Measurements from ENCODE around the gene RNF150. TPM values are rescaled to one million over a fixed set of nuclear protein-coding genes. Genes with fewer than 3 reads are reported as not detected.

RNF150 gene
- total and polyA plus RNA-seq, 2 of the 4 experiments (the other 2 are of a cell fraction) = 6.2 to 18.1 TPM

DNA sequence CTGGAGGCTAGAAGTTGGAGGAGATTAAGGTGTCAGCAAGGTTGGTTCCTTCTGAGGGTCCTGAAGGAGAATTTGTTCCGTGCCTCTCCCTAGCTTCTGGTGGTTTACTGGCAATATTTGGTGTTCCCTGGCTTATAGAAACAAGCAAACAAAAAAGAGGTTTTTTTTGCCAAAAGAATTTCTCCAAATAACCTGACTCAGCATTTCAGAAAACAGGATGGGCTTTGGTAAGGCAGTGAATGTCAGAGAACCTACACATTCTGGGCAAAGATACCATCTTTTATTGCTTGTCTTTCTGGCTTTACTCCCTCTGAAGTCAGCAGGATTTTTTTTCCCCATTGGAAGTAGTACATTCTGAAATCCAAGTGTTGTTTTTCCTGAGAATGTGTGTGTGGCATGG lies 283.7 kb downstream of the RNF150 start:
- no peak overlapping the region for H3K18ac ChIP-seq (ENCODE audit: low read depth, low read length)
- no peak overlapping the region for H3K27ac ChIP-seq (ENCODE audit: insufficient read depth, low read length)
- no peak overlapping the region for H3K23ac ChIP-seq (ENCODE audit: low read depth, low read length)
- H3K4me1 ChIP-seq (ENCODE audit: control insufficient read depth, insufficient read depth, low read length) = no peaks in the 10 kb centered on the region
- ChIA-PET POLR2A (ENCODE audit: unreplicated experiment) (no interaction called here), CTCF (no interaction called here)
- H3K4me3 ChIP-seq (ENCODE audit: insufficient read depth, low read depth, low read length) = no peak overlapping the region
- no peak overlapping the region for H3K14ac ChIP-seq (replicated peaks; ENCODE audit: low read depth, low read length)
- no peak overlapping the region for H2BK5ac ChIP-seq (ENCODE audit: low read depth, low read length, poor library complexity, severe bottlenecking)
- H4K5ac ChIP-seq (ENCODE audit: low read depth, low read length) = no peak overlapping the region
- no peak for DNase-seq
- H4K91ac ChIP-seq (ENCODE audit: insufficient read depth, low read depth, low read length) = no peak overlapping the region
- H2BK20ac ChIP-seq (ENCODE audit: low read depth, low read length) = no peak overlapping the region
- H3K79me1 ChIP-seq (ENCODE audit: low read depth in 1 of 2, low read length in 2 of 2) = no peaks in the 10 kb centered on the region
- H3K9me1 ChIP-seq (ENCODE audit: insufficient read depth, low read length) = no peaks in the 10 kb centered on the region
- no peak overlapping the region for H2BK15ac ChIP-seq (ENCODE audit: low read depth, low read length)
- H2BK120ac ChIP-seq (ENCODE audit: low read depth, low read length) = no peak overlapping the region
- no peak overlapping the region for H3K4me2 ChIP-seq (ENCODE audit: low read depth, low read length)
- no peak overlapping the region for H2AK9ac ChIP-seq (replicated peaks; ENCODE audit: low read depth, low read length, poor library complexity)
- H4K8ac ChIP-seq (ENCODE audit: low read depth in 2 of 2, low read length in 2 of 2) = no peak overlapping the region
- no peak overlapping the region for H2AK5ac ChIP-seq (ENCODE audit: low read depth, low read length)
- BruUV-seq (replicated peaks) = no TSS peak
- H4K20me1 ChIP-seq (ENCODE audit: insufficient read depth, low read length) = no peaks in the 10 kb centered on the region
- TF ChIP-seq ELK1 (IDR thresholded peaks at IDR 0.05; ENCODE audit: borderline replicate concordance, low read depth, low read length) (no peak), CHD1 (IDR thresholded peaks at IDR 0.05; ENCODE audit: low read depth, low read length) (no peak), MAFK (IDR thresholded peaks at IDR 0.05; ENCODE audit: low read depth, low read length) (peak; percentile 99)
- ATAC-seq (ENCODE audit: low read depth) = no peak
- intact Hi-C loops (cut with micrococcal nuclease) (loop anchor here (10.0 kb wide), 1 partner anchor 1115 kb away; no protein-coding TSS in a partner anchor), in situ Hi-C loops (cut with MboI; ENCODE audit: low sequenced_read_pairs) (loop anchor here (25.0 kb wide), 1 partner anchor 487 kb away; the partner anchor contains the start of gene SCOC), dilution Hi-C loops (cut with HindIII; ENCODE audit: low sequenced_read_pairs, unreplicated experiment) (no loop called here)
- H3K9ac ChIP-seq (ENCODE audit: low read depth, low read length) = no peak overlapping the region
- H2AFZ ChIP-seq (replicated peaks; ENCODE audit: low read length, poor library complexity) = no peak overlapping the region
- no peak overlapping the region for H3K56ac ChIP-seq (ENCODE audit: extremely low read depth, insufficient read depth, low read length)
- H3K4ac ChIP-seq (ENCODE audit: low read depth, low read length) = no peak overlapping the region
- H3K27me3 ChIP-seq (ENCODE audit: control insufficient read depth, insufficient read depth, low read length) = peaks cover 10% of the 10 kb centered on the region
- no CpG with 5 or more reads among the region's 1 CpG for WGBS, 2 experiments (ENCODE audit: extremely low coverage in 2 of 2, insufficient read length in 1 of 2)
- H3K36me3 ChIP-seq (ENCODE audit: control insufficient read depth, insufficient read depth, low read length) = no peaks in the 10 kb centered on the region
- no peaks in the 10 kb centered on the region for H3K9me3 ChIP-seq (ENCODE audit: control insufficient read depth, insufficient read depth, low read length)
